HG03469 (cell line): Measurements from ENCODE around the gene MAP3K6.
"Not testable (repeated sequence)": the region's sequence is repeated elsewhere in the genome, so short reads cannot be mapped to it uniquely, and the experiment has no call there.

ENCODE experiments used
- ATAC-seq: cut with Tn5 transposase; IDR thresholded peaks from one replicate; pipeline ENCODE4 v1.9.1; 2021; ENCODE audit warnings: mild to moderate bottlenecking, moderate library complexity, moderate number of reproducible peaks; ENCODE audit not compliant: unreplicated experiment

MAP3K6 gene, protein sequence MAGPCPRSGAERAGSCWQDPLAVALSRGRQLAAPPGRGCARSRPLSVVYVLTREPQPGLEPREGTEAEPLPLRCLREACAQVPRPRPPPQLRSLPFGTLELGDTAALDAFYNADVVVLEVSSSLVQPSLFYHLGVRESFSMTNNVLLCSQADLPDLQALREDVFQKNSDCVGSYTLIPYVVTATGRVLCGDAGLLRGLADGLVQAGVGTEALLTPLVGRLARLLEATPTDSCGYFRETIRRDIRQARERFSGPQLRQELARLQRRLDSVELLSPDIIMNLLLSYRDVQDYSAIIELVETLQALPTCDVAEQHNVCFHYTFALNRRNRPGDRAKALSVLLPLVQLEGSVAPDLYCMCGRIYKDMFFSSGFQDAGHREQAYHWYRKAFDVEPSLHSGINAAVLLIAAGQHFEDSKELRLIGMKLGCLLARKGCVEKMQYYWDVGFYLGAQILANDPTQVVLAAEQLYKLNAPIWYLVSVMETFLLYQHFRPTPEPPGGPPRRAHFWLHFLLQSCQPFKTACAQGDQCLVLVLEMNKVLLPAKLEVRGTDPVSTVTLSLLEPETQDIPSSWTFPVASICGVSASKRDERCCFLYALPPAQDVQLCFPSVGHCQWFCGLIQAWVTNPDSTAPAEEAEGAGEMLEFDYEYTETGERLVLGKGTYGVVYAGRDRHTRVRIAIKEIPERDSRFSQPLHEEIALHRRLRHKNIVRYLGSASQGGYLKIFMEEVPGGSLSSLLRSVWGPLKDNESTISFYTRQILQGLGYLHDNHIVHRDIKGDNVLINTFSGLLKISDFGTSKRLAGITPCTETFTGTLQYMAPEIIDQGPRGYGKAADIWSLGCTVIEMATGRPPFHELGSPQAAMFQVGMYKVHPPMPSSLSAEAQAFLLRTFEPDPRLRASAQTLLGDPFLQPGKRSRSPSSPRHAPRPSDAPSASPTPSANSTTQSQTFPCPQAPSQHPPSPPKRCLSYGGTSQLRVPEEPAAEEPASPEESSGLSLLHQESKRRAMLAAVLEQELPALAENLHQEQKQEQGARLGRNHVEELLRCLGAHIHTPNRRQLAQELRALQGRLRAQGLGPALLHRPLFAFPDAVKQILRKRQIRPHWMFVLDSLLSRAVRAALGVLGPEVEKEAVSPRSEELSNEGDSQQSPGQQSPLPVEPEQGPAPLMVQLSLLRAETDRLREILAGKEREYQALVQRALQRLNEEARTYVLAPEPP (N-terminal part only)

DNA sequence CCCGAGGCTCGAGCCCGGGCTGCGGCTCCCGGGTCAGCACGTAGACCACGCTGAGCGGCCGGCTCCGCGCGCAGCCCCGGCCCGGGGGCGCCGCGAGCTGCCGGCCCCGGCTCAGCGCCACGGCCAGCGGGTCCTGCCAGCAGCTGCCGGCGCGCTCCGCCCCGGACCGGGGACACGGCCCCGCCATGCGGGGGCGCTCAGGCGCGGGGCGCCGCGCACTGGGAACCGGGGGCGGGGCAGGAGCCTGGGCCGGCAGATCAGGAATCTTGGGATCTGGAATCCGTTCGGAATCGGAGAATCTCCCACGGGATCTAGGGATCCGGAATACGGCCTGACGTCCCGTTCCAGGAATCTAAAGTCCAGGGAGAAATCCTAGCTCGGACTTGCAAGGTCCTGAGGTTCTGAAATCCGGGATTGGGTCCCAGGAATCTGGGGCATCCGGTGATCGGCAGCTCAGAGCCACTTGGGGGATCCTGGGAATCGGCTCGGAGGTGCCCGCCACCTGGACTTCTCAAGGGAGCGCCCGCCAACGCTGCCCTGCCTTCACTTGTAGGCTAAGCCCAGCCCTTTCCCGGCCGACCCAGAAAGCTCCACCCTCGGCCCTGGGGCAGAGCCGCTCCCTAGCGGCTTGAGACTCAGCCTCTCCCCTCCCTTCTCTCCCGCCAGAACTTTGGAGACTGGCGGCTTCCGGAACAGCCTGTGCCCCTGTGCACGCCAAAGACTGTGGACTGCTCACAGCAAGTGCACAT lies at the start of gene MAP3K6:
TSS of gene MAP3K6 (minus strand) at position 551 of the 749 bp plus-strand sequence. CDS start at position 187, 364 bp downstream.
- peak; percentile 26 for ATAC-seq

DNA sequence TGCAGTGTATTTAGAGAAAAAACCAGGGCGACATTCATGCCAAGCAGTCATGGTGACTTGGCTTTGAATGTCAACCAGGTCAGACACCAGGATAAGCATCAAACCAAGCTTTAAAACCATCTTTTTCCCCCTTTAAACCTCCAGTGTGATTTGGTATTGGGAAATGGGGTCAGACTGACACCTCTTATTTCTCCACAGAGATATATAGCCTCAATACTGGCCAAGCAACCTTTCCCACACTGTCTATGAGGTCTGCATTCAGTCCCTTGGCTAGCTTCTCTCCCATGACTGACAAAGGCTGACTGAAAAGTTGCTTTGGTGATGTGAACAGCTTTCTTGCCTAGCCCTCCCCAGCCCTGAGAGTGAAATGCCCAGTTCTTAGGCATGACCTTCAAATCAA lies 47.3 kb upstream of the MAP3K6 start:
- ATAC-seq = no peak

DNA sequence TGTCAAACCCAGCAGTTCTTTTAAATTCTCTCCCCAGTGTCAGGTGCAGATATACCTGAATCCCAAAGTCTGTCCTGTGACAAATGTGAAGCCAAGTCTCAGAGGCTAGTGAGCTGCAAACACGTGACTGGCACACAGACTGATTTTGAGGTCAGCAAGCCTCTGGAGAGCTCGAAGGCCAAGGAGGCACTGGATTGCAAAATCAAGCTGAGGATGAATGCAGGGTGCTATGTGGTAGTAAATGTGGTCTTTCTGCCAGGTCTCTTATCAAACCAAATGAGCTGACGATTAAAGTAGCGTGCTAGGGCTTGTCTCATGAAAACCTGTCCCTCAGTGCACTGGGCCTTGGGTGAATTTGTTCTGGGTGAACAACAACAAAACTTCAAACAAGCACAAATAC lies 46.2 kb upstream of the MAP3K6 start:
- ATAC-seq = no peak

DNA sequence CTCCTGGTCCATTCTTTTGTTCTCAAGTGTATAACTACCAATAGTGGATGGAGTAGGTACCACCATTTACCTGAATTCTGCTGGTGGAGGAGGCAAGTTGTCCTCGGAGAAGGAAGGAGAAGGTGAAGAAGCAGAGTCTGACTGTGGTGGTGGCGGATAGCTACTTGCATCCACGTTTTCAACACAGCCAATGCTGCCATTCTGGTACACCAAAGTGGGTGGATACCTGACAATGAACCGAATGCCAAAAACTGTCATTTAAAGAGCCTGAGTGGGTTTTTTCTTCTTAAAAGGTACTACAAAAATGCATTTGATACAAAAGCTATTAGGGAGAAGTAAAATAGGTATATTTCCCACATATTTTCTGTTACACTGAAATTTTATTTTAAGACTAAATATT lies 45.7 kb upstream of the MAP3K6 start:
- ATAC-seq = no peak

DNA sequence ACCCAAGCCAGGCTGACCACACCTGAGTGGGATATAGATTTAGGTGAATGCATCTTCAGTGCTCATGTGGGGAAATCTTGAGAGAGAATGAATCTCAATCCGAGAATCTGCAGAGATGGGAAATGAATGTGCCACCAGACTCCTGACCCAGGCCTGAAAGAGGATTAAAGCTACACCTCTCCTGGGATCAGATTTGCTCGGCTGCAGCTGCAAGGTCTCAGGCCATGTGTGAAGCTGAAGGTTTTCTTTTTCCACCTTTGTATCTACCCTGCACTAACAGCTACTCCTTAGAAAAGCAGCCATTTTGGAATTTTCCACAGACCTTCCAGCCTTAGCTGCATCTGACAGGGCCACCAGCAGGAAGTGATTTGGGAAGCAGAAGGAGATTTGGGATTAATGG lies 43.9 kb upstream of the MAP3K6 start:
- no peak for ATAC-seq

DNA sequence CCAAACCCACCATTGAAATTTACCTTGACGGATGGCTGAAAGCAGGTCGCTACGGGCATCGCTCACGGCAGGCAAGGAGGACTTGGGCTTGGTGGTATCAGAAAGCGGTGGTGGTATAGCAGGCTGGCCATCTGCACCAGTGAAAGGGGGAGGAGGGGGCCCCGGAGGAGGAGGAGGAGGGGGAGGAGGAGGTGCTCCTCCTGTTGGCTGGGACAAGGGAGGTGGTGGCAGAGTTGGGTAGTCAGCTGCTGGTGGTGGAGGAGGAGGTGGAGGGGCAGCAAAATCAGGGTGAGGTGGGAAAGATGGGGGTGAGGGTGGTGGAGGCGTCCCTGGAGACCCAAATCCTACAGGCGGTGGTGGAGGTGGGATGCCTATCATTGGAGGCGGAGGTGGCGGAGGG lies 42.9 kb upstream of the MAP3K6 start:
- no peak for ATAC-seq

DNA sequence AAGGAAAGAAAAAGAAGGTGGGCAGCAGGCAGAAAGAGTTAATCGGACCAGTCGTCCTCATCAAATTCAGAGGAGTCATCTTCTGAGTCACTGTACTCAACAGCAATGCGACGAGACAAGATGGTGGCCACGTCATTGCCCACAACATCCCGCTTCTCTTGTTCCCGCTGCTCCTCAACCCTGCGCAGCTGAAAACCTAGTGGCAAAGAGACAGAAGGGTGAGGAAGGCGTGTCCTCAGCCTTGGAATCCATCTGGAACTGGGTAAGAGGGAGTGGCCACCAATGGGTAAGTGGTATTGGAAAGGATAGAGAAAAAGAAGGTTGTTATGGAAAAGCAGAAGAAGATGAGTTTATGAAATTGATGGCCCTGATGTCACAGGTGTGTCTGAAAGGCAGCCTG lies 41.4 kb upstream of the MAP3K6 start:
- no peak for ATAC-seq

DNA sequence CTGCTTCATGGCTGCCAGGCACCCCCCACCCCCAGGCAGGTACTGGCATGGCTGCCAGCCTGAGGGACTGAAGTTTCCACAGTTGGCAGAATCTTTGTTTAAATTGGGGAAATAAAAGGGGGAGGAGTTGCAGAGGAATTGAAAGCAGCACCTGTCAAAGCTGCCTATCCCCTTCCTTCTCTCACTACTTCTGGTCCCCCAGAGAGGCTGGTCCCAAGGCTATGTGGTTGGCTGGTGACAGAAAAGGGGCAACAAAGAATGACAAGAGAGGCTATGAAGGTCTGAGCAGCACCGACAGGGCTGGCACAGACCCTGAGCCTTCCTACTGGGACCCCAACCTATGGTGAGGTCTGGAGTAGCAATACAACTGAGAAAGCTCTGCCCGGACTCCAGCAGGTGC lies 40.0 kb upstream of the MAP3K6 start:
- not testable (repeated sequence) for ATAC-seq

DNA sequence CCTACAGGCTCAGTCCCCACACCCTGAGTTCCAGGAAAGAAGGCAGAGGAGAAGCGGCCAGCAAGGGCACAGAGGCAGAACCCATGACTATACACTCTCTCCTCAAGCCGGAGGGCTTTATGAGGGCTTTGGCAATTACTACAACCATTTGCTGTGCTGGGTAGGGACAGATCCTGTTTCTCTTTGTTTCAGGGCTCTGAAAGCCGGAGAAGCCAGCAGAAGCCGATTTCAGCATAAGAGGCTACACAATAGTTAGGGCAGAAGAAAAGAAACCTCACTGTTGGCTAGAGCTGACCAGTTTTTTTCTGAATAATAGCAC lies 39.6 kb upstream of the MAP3K6 start:
- ATAC-seq = no peak

DNA sequence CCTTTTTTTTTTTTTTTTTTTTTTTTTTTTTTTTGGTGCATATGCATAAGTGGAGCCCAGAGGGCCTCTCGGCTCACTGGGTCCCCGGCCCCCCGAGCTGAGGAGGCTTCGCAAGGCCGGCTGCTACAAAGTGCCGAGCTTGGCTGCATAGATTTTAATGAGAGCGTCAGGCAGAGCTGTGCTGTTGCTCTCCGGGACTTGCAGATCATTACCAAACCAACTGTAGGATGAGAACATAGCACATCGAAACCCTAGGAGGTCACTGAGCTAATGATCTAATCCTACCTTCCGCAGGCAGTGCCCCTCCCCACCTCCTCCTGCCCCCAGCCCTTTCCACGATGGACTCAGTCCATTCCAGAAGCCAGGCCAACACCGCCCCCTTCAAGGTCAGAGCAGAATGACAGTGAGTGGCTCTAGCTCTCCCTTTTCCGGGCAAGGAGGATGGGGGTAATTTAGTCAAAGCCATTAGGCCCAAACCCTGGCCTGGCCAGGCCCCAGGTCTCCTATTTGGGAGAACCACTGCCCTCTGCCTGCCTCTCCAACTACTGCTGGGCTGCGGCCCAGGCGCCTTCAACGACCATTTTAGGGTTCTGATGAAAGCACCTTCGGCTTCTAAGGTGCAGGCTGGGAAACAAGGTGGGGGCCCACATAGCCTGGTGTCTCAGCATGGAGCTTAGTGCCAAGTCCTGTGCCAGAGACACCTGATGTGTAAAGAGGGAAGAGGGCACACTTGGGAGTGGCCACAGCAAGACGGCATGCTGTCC lies 39.0 kb upstream of the MAP3K6 start:
- not testable (repeated sequence) for ATAC-seq

DNA sequence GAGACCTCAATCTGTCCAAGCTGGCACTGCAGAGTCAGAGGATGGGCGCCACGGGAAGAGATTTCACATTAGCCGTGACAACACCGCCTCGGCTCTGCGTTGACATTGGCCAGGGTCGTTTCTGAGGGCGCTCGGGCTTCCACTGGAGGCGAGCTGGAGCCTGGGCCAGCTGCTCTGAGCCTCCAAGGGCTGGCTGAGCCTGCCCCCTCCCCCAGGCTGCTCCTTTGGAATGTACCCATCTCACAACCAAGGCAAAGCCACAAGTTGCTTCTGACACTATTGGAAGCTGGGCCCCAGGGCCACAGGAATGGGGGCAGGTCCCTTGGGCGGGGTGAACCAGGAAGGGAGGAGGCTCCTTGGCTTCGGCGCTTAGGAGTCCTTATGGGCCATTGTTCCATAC lies 38.3 kb upstream of the MAP3K6 start:
- ATAC-seq = no peak

DNA sequence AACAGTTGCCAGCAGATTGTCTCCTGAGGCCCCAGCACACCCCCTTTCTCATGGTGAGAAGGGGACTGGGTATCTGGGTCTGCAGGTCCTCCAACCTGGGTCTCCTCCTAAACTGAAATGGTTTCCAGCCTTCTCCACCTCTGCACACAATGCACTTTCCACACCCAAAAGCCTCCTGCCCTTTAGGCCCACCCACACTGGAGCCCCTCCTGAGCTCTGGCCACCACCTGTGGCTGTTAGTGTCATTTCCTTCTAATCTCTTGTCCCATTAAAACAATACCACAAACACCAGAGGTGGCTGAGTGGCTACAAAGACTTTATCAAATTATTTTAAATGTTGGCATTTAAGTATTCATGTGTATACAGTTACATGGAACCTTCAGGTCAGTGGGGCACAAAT lies 37.2 kb upstream of the MAP3K6 start:
- no peak for ATAC-seq

DNA sequence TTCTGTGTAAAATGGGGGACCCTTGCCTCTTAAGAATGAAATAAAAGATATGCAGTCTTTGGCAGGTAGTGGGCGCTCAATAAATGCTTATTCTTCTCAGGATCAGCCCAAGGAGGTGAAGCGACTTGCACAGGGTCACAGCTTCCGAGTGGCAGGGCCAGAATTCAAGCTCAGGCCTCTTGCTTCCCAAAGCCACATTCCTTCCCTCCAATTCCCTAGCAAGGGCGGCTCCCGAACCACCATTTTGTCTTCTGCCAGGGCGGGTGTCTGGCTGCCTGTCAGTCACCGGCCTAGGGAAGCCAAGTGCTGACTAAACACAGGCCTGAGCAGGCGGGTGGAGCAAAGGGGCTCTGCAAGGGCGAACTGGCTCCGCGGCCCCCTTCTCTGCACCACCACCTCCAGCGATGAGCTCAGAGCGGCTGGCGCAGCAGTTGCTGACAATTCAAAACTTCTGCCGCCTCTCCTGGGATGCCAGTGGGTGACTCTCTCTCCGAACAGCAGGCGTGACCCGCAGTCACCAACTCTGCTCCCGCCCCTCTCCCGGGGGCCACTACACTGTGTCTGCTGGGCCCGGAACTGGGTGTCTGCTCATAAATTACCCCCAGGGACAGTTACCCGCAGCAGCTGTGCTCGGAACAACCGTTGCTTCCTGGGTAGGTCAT lies 36.4 kb upstream of the MAP3K6 start:
- no peak for ATAC-seq

DNA sequence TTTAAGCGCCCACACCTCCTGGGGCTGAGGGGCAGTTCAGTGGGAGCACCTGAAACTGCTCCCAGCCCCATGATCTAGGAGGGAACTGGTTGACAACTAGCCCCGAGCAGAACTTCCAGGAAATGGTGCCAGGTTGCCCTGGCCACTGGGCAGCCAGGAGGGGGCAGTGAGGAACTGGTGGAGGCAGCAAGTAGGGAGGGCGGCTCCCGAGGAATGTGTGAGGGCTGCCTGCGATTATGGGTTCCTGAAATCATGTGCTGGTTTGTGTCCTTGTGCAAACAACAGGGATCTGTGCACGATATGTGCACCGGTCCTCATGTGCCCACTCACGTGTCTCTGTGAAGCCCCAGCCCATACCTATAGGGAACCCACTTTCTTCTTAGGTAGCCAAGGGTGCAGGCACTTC lies 35.6 kb upstream of the MAP3K6 start:
- ATAC-seq = no peak

DNA sequence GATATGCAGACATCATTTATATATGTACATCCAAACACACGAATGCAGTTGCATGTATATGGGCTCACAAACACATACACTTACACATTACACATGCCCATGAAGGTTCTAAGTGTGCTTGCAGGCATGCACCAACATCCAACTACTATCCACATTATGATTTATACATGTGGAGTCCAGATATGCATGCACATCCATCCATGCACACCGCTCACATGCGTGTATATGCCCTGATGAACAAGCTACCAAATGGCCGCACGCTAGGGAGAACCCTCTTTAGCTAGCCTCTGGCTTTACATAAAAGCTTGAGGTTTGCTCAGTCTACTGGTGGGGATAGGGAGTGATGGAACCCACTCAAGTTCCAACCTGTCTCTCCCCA lies 34.2 kb upstream of the MAP3K6 start:
- ATAC-seq = no peak

DNA sequence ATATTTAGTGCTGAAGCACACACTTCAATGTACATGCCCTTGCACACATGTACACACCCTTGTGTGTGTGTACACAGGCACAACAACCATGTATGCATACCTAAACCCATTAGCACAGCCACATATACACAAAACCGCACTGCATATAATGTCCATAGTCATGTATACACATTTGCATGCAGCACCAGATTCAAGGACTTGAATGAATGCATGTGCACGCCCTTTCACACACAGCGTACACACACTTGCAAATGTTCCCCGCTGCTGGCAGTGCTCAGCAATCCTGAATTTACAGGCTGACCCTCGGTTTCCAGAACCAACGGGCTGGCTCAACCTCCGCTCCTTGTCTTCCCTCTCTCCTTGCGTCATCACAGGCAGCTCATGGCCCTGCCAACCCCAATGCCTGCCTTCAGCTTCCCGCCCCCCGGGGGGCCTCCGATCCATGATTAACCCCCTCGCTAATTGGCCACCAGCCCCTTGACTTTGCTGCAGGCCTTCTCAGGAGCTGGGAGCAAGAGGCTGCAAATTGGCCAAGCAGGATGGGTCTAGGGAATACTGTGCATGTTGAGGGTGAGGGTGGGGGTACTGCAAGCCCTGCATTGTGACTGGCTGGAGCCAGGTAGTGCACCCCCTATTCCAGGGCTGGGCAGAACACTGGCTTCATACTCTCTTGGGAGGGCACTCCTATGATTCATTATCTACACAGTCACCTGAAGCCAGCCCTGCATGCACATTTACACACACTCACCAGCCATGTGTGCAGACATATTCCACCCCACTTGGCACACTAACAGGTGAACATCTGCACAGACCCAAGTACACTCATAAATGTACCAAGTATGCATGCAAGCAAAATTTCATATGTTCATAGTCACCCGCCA lies 33.6 kb upstream of the MAP3K6 start:
- ATAC-seq = no peak

DNA sequence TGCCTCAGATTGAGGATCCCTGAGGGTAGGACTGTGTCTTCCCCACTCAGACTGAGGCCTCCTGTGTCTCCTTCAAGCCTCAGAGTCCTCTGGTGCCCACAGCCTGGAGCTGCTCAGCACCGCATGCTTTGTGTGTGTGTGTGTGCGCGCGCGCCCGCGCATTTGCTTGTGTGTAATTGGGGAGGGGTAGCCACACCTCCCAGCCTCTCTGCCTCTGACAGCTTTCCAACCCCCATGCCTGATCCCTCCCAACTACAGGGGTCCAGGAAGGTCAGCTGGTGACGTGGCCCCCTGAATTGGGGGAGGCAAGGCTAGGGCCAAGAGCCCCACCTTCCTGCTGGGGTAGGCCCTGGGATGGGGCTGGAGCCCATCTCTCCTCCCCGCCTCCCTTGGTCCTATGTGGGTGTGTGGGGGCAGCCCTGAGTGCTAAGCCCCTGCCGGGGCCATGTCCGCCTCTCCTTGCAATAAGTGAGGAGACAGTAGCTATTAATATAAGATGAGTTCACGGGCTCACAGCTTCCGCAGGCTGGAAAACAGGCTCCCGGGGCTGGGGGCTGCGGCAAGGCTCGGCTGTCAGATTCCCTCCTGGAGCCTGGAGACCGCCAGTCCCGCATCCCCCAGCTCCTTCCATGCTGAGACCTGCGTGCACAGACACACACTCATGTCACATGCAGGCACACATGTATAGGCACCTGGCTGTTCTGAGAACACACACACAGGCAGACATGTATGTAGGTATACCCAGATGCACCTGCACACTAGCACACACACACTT lies 32.7 kb upstream of the MAP3K6 start:
- no peak for ATAC-seq
